GM19395 (cell line): ENCODE results near the gene SIDT2.
A peak's percentile ranks its signal among the peaks of the same experiment; 100 is the strongest.

ENCODE experiments used
- ATAC-seq: cut with Tn5 transposase; IDR thresholded peaks from one replicate; pipeline ENCODE4 v1.9.1; 2021; ENCODE audit warnings: mild to moderate bottlenecking, moderate library complexity; ENCODE audit not compliant: unreplicated experiment

Gene SIDT2

DNA sequence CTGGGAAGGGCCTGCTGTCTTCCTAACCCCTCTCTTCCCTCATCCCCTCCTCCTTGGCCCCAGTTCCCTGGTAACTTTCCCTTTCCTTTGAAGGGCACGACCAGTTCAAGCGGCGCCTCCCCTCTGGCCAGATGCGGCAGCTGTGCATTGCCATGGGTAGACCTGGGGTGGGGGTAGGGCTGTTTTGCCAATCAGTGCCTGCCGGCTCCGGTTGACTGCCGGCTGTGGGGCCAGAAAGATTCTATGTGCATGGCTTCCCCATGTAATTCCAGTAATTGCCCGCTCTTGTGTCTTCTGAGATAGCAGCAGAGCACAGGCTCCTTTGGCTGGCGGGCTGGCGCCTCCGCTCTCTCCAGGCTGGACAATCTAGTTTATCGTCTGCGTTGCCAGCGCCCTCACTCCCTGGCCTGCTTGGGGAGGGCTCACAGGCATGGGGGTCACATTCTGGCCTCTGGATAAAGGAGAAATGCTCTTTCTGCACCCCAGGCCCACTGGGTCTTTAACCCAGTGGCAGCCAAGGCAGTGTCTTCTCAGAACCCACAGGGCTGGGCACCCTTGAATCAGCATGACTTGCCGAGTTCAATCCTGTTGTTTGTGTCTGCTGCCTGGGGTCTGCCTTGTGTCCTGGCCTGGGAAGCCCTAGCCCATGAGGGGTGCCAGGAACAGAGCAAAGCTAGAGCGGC is 9.4 kb downstream of the SIDT2 start:
- ATAC-seq: no peak

DNA sequence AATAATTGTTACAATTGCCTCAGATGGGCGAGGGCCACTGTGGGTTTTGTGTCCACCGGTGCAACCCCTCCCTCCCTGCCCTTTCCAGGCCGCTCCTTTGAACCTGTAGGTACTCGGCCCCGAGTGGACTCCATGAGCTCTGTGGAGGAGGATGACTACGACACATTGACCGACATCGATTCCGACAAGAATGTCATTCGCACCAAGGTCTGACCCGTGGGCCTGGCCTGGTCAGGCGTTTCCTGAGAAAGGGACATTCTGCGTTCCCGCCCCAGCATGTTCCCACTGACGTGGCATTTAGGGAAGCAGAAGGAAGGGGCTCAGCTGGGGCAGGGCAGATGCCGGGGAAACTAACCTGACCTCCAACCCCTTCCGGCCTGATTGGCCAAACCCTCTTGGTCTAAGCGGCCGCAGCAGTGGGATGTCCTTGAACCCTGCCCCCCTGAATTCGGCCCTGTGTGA is 10.1 kb downstream of the SIDT2 start:
- ATAC-seq: no peak

DNA sequence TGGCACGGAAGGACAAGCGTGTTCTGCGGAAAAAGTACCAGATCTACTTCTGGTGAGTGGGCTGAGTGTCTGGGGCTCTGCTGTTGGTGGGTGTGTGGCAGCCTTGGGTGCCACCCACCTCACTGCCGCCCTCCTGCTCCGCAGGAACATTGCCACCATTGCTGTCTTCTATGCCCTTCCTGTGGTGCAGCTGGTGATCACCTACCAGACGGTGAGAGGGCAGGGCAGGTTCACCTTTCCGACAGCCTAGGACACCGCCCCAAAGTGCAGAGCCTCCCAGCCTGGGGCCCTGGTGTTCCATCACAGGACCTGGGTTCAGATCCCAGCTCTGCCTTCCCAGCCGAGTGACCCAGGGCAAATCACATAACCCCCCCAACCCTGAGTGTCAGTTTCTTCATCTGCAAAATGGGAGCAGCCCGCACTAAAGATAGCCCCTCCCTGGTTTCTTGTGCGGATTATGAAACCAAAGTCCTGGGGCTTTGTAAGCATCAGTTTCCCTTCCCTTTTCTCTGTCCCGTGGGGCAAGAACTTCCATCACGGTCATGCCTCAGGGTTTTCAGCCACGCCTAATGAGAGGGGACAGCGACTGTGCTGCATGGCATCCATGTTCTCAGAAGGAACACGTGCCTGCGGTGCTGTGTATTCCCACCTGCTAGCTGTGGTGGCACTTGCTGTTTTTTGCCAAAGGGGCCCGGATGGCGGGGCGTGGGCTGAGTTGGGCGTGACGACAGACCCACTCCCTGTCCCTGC is 10.8 kb downstream of the SIDT2 start:
- ATAC-seq: peak; percentile 78

DNA sequence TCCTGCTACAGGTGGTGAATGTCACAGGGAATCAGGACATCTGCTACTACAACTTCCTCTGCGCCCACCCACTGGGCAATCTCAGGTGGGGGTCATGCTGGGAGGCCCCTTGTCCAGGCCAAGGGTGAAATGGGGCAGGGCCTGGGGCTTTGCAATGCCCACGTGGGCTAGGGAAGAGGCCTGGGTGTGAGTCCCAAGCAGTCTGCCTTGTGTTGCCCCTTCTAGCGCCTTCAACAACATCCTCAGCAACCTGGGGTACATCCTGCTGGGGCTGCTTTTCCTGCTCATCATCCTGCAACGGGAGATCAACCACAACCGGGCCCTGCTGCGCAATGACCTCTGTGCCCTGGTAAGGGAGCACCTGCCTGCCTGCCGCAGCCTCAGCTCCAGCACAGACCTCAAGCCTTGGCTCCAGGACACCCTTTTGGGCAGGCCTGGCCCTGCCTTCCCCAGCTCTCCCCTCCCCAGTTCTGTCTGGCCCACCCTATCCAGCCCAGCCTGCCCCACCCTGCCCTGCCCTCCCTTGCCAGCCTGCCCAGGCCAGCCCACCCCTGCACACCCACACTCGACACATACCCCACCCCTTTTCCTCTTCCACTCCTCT is 11.5 kb downstream of the SIDT2 start:
- peak; percentile 29 for ATAC-seq

DNA sequence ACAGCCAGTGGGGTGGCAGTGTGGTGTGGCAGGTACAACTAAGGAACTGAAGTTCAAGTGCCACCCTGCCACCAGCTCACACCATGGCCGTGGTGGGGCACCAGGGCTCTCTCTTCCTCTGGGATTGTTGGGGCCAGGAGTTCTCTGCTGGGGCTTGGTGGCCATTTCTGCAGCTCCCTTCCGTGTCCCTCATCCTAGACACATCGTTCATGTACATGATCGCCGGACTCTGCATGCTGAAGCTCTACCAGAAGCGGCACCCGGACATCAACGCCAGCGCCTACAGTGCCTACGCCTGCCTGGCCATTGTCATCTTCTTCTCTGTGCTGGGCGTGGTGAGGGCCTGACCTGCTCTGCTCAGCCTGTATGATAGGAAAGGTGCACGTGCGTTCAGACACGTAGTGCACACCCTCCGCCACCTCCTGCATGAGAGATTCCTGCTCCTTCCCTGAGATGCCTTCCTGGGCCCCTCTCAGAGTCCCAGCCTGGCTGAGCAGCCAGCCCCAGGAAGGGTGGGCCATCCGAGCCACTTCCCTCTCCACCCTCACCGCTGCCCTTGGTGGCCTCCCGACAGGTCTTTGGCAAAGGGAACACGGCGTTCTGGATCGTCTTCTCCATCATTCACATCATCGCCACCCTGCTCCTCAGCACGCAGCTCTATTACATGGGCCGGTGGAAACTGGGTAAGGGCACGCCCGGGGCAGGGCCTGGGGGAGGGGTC is 13.3 kb downstream of the SIDT2 start:
- ATAC-seq: no peak

DNA sequence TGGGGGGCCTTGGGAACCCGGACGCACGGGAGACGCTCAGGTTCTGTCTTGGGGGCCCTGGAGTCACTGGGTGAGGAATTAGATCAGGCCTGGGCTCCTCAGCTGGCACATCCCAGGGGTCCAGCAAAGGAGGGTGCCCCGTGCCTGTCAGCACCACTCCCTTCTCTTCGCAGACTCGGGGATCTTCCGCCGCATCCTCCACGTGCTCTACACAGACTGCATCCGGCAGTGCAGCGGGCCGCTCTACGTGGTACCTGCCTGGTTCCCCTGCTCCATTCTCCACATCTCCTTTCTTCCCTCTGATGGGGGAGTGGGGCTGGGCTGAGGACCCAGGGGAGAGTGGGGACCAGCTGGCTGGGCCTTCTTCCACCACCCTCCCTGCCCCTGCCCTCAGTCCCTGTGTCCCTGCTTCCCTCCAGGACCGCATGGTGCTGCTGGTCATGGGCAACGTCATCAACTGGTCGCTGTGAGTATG is 13.9 kb downstream of the SIDT2 start:
- ATAC-seq: no peak

DNA sequence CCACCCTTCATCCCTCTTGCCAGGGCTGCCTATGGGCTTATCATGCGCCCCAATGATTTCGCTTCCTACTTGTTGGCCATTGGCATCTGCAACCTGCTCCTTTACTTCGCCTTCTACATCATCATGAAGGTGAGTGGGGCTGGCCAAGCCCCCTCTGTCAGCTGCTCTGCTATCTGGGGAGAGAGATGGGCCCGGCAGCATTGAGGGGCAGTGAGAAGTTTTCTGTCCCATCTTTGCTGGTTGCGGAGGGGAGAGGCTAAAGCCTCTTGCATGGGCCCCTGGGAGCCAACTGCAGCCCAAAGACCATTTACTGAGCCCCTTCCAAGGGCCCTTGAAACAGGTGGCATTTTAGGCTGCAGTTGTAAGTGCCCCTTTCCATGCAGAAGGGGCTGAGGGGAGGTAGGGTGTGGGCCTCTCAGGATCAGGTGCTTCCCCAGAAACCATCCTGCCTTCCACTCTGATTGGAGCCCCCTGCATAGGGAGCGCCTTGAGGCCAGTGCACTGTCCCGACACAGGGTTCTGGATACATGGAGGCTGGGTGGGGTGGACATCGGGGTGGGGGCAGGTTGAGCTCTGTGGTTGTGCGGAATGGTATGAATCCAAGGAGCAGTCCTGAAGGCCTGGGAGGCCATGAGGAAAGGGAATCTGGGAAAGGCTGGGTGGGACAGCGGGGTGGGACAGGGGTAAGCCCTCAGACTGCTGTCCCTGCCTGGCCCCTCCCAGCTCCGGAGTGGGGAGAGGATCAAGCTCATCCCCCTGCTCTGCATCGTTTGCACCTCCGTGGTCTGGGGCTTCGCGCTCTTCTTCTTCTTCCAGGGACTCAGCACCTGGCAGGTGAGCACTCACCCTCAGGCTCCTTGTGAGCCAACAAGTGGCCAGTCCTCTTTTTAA is 14.8 kb downstream of the SIDT2 start:
- no peak for ATAC-seq

DNA sequence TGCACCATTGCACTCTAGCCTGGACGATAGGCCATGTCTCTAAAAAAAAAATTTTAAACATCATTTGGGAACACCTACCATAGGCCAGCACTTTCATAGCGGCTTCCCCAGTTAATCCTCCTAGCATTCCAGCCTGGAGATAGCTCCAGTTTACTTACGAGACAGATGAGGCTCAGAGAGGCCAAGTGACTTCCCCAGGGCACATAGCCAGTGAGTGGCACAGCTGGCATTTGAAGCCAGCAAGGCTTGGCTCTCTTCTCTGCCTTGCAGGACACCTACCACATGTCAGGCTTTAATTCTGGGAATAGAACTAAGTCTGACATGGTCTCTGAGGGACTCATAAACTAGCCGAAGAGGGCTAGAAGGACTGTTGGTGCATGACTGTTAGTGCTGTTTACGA is 15.7 kb downstream of the SIDT2 start:
- ATAC-seq: no peak

DNA sequence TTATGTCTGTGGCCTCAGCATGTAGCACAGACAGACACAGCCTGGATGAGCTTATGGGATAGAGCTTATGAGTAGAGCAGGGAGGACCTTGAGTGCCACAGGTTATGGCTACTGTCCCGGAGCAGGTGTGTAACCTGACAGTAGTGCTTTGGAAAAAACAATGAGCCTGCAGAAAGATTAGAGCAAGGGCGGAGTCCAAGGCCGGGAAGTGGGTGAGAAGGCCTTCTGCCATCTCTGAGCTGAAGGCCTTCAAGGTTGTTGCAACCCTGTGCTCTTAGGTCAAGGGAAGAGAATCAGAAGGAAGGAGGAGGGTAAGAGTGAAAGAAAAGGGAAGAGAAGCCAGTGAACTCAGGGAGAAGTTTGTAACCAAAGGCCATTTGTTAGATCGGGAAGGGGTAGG is 16.7 kb downstream of the SIDT2 start:
- no peak for ATAC-seq

DNA sequence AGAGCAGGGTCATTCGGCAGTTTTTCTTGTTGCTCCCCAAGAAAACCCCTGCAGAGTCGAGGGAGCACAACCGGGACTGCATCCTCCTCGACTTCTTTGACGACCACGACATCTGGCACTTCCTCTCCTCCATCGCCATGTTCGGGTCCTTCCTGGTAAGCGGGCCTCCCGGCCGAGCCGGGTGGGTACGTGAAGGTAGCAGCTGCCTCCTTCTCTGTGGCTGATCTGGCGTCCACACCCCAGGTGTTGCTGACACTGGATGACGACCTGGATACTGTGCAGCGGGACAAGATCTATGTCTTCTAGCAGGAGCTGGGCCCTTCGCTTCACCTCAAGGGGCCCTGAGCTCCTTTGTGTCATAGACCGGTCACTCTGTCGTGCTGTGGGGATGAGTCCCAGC is 17.2 kb downstream of the SIDT2 start:
- no peak for ATAC-seq

DNA sequence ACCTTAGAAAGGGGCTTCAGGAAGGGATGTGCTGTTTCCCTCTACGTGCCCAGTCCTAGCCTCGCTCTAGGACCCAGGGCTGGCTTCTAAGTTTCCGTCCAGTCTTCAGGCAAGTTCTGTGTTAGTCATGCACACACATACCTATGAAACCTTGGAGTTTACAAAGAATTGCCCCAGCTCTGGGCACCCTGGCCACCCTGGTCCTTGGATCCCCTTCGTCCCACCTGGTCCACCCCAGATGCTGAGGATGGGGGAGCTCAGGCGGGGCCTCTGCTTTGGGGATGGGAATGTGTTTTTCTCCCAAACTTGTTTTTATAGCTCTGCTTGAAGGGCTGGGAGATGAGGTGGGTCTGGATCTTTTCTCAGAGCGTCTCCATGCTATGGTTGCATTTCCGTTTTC is 18.5 kb downstream of the SIDT2 start:
- ATAC-seq: no peak

DNA sequence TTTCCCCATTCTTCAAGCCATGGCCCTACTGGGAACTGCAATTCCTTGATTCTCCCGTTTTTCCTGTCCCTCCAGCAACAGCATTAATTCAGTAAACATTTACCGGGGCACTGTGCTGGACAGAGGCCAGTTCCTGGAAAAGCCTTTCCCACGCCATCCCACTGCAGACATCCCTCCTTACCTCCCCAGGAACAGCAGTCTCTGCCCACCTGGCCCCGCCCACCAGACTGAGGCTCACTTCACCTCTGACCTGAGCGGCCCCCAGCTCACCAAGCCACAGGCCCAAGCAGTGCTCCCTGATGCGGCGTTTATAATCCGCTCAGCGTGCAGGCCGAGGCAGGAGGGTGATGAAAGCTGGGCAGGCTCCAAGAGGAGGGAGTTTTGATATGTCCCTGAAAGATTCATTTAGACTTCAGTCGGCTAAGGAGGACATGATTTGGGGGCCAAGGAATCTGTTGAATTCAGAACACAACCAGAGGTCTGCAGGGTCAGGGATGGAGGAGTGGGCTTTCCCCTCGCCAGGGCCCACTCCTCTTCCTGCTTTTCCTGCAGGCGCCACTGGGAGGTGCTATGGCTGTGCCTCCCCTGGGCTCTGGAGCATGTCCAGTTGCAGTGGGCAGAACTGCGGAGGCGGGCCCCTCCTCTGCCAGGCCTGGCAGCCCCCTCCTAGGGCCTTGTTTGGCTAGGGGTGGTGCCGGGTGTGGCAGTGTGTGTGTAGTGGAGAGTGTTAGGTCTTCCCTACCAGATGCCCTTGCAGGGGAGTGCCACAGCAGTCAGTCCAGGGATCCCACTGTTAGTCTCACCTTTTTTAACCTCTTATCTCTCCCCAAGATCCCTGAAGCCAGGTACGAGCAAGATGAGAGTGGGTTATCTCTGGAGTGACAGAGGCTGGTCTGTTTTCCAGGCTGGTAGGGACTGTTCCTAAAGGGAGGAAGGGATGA is 19.2 kb downstream of the SIDT2 start:
- no peak for ATAC-seq

DNA sequence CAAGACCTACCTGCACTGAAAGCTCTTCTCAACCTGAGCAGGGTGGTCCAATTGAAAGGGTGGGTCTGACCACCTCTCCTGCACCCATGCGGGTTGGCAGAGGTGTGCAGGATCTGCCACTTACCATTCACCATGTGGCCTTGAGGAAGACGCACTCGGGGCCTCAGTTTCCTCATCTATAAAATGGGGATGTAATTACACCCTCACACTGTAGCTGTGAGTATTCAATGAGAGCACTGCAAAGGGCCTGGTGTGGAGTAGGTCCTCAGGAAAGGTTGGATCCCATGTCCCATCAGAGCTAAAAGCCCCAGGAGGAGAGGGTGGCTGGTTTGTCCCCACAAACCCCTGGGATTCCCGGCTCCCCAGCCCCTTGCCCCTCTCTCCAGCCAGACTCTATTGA is 20.1 kb downstream of the SIDT2 start:
- ATAC-seq: no peak

DNA sequence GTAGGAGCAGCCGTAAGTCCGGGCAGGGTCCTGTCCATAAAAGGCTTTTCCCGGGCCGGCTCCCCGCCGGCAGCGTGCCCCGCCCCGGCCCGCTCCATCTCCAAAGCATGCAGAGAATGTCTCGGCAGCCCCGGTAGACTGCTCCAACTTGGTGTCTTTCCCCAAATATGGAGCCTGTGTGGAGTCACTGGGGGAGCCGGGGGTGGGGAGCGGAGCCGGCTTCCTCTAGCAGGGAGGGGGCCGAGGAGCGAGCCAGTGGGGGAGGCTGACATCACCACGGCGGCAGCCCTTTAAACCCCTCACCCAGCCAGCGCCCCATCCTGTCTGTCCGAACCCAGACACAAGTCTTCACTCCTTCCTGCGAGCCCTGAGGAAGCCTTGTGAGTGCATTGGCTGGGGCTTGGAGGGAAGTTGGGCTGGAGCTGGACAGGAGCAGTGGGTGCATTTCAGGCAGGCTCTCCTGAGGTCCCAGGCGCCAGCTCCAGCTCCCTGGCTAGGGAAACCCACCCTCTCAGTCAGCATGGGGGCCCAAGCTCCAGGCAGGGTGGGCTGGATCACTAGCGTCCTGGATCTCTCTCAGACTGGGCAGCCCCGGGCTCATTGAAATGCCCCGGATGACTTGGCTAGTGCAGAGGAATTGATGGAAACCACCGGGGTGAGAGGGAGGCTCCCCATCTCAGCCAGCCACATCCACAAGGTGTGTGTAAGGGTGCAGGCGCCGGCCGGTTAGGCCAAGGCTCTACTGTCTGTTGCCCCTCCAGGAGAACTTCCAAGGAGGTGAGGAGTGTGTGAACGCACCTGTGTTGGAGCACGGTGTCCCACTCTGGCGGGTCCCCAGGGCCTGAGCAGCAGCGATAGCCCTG is 20.7 kb downstream of the SIDT2 start, which contains the start of gene TAGLN:
Gene TAGLN (plus strand): TSS at position 318 of the 863 bp plus-strand sequence. CDS start 3,644 bp downstream, outside the sequence.
- no peak for ATAC-seq

DNA sequence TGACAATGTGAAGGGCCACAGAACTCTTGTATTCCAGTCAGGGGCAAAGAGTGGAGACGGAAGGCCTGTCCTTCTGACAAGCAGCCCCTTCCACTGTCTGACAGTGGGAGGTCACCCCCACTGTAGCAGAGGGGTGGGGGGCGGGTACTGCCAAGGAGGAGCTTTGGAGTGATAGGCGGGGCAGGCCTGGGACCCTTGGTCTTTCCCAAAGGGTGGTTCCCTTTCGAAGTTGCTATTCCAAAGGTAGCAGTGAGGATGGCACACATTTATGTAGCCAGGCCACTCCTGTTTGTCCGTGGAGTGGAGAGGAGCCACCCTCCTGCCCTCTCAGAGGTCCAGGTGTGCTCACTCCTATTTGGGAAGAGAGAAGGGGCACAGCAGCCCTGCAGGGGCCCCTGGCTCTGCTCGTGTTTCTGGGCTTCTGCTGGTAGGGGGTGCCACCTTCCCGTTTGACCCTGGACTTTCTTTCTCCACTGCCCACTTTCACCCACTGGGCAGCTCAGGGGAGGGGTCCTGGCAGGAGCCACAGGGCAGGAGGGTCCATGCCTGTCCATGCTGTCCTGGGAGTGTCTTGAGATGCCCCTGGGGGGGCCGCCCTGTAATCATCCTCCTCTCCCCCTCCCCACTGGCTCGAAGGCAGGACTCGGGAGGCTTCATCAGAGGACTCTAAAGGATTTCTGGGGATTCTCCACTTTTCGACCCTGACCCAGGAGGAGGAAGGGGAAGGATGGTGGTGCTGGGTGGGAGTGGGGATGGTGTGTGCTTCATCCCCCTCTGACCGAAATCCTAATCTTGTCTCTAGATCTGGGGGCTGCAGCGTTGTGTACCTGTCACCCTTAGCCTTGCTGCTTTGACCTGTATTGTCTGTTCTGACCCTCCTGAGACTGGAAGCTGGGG is 21.6 kb downstream of the SIDT2 start:
- no peak for ATAC-seq

DNA sequence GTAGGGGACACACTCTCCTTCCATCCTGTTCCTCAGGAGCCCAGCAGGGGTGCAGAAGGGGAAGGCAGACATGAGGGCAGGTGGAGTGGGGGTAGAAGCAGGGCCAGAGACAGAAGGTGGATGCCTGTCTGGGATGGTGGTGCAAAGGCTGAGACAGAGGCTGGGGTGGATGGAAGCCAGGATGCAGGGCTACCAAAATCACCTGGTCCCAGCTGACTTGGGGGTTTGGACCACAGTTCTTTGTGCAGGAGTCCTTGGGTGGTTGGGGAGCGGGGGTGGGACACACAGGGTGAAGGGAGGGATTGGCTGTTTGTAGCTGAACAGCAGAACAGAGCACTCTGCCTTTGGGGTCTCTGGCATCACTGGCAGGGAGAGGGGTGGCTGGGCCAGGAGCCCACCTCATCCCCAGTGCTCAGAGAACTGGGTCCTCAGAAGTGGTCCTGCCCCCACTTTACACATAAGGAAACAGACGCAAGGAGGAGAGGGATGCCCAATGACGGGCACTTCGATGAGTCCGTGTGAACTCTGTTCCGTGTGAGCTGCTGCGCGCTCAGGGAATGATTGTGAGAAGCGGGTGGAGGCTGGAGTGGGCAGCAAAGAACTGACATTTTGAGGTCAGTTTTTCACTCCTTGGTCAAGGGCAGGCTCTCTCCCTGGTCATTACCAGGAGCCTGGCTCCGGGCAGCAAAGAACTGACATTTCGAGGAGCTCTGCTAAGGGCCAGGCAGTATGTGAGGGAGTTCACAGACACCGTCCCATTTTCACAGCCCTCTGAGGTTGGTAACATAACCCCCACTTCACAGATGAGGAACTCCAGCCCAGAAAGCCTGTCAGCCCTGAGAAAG is 22.5 kb downstream of the SIDT2 start:
- ATAC-seq: no peak
